ENCODE measurements around the gene KPNA2. TPM values are rescaled to one million over a fixed set of nuclear protein-coding genes. Genes with fewer than 3 reads are reported as not detected.
A peak's percentile ranks its signal among the peaks of the same experiment; 100 is the strongest.

Gene KPNA2
- polyA plus RNA-seq, 1 donor (not counting 4 experiments of a cell fraction or from before 2014, with no cell fraction given), result 186 TPM

DNA sequence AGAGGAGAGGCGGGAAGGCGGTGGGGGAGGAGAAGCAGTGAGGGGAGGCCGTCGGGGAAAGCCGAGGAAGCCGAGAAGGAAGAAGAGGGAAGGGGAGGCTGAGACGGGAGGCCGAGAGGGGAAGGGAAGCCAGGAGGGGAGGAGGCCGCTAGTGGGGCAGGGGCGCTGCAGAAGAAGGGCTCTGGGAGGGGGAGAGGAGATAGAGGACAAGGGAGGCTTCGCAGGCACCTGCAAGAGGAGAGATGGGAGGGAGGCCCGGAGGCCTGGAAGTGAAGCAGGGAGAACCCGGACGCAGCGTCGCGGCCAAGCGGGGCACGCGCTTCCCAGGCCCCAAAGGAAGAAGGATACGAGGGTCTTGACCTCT, 41.6 kb upstream of the KPNA2 start:
- DNase-seq (ENCODE audit: low read depth, low spot score) (no peak), FAIRE-seq (no peak)
- TF ChIP-seq, protein P1, sequence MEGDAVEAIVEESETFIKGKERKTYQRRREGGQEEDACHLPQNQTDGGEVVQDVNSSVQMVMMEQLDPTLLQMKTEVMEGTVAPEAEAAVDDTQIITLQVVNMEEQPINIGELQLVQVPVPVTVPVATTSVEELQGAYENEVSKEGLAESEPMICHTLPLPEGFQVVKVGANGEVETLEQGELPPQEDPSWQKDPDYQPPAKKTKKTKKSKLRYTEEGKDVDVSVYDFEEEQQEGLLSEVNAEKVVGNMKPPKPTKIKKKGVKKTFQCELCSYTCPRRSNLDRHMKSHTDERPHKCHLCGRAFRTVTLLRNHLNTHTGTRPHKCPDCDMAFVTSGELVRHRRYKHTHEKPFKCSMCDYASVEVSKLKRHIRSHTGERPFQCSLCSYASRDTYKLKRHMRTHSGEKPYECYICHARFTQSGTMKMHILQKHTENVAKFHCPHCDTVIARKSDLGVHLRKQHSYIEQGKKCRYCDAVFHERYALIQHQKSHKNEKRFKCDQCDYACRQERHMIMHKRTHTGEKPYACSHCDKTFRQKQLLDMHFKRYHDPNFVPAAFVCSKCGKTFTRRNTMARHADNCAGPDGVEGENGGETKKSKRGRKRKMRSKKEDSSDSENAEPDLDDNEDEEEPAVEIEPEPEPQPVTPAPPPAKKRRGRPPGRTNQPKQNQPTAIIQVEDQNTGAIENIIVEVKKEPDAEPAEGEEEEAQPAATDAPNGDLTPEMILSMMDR (optimal IDR thresholded peaks at IDR 0.05 in 1 of 3, IDR thresholded peaks at IDR 0.05 in 1 of 3, conservative IDR thresholded peaks at IDR 0.05 in 1 of 3; ENCODE audit: extremely low read depth in 1 of 3, insufficient read depth in 2 of 3, low read length in 3 of 3), result no peak
- no peak for TF ChIP-seq EZH2 (IDR thresholded peaks at IDR 0.05; ENCODE audit: low read length)

DNA sequence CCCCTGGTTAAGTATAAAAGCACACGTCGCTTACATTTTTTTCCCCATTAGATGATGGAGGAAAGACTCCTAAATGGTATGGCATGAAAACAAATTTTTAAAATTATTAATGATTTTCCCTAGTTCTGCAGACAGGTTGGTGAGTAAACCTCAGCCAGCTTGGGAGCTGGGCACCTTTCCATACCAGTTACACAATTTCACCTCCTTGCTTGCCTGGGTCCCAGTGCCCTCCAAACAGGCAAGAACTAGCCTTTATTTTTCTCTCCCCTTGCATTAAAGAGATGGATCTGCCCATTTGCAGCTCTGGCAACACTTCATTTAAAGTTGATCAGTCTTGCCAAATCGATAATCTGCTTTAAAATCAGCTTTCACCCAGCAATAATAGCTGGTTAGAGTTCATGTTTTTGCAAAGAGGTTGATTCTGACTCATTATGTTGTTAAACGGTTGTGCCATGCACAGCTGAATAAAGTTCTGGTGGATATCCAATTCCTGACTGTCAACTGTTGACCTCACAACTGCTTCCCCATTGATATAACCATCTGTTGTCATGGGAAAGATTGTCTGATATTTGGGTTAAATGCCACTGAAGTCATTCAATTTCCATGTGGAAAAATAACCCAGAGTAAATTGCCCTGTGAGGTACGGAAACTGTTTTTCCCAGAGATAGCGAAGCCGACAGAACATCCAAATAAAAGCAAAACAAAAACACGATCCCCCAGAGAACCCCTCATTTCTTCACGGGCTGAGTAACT, 40.5 kb upstream of the KPNA2 start:
- Histone ChIP-seq H2AFZ (ENCODE audit: control insufficient read depth, low read length) (no peak overlapping the region), H3K27ac (ENCODE audit: control insufficient read depth, insufficient read depth, low read length) (peak overlapping the region; percentile 3), H3K9me3 (ENCODE audit: control insufficient read depth, low read depth, low read length) (no peaks in the 10 kb centered on the region), H4K20me1 (ENCODE audit: control insufficient read depth, extremely low read depth, insufficient read depth, low read length) (no peaks in the 10 kb centered on the region), H3K4me1 (ENCODE audit: control insufficient read depth, extremely low read depth, insufficient read depth, low read length) (peaks cover 31% of the 10 kb centered on the region), H3K4me3 (ENCODE audit: control insufficient read depth in 2 of 3, extremely low read depth in 1 of 3, insufficient read depth in 2 of 3, low read depth in 1 of 3, low read length in 3 of 3) (peak overlapping the region; percentile 20 to 73 (median 73)), H3K9me1 (ENCODE audit: control insufficient read depth, extremely low read depth, insufficient read depth, low read length) (no peaks in the 10 kb centered on the region), H3K9ac (ENCODE audit: control insufficient read depth, extremely low read depth, insufficient read depth, low read length) (peak overlapping the region; percentile 56), H3K79me2 (ENCODE audit: control insufficient read depth, insufficient read depth, low read length) (no peaks in the 10 kb centered on the region), H3K36me3 (ENCODE audit: control insufficient read depth in 2 of 2, extremely low read depth in 1 of 2, insufficient read depth in 2 of 2, low read length in 2 of 2) (no peaks in the 10 kb centered on the region), H3K4me2 (ENCODE audit: control insufficient read depth, extremely low read depth, insufficient read depth, low read depth, low read length) (peak overlapping the region; percentile 89), H3K27me3 (ENCODE audit: control insufficient read depth, extremely low read depth, insufficient read depth, low read length) (no peaks in the 10 kb centered on the region)
- FAIRE-seq (peak; percentile 32), DNase-seq (ENCODE audit: low read depth, low spot score) (no peak)
- dilution Hi-C loops (cut with MboI; ENCODE audit: extremely low pct_ligation_motif_present, low sequenced_read_pairs), result no loop called here
- TF ChIP-seq, protein P1 (optimal IDR thresholded peaks at IDR 0.05 in 1 of 3, IDR thresholded peaks at IDR 0.05 in 1 of 3, conservative IDR thresholded peaks at IDR 0.05 in 1 of 3; ENCODE audit: extremely low read depth in 1 of 3, insufficient read depth in 2 of 3, low read length in 3 of 3), result no peak
- no peak for TF ChIP-seq EZH2 (IDR thresholded peaks at IDR 0.05; ENCODE audit: low read length)

More for the DNA sequence above, 41.6 kb upstream of the KPNA2 start:
- H3K4me1 ChIP-seq (ENCODE audit: control insufficient read depth, extremely low read depth, insufficient read depth, low read length), result peaks cover 24% of the 10 kb centered on the region
- H2AFZ ChIP-seq (ENCODE audit: control insufficient read depth, low read length), result peak overlapping the region; percentile 75
- H3K36me3 ChIP-seq (ENCODE audit: control insufficient read depth in 2 of 2, extremely low read depth in 1 of 2, insufficient read depth in 2 of 2, low read length in 2 of 2), result no peaks in the 10 kb centered on the region
- dilution Hi-C loops (cut with MboI; ENCODE audit: extremely low pct_ligation_motif_present, low sequenced_read_pairs), result no loop called here
- H3K79me2 ChIP-seq (ENCODE audit: control insufficient read depth, insufficient read depth, low read length), result no peaks in the 10 kb centered on the region
- no peaks in the 10 kb centered on the region for H3K9me3 ChIP-seq (ENCODE audit: control insufficient read depth, low read depth, low read length)
- peak overlapping the region; percentile 61 to 81 (median 69) for H3K4me3 ChIP-seq (ENCODE audit: control insufficient read depth in 2 of 3, extremely low read depth in 1 of 3, insufficient read depth in 2 of 3, low read depth in 1 of 3, low read length in 3 of 3)
- peak overlapping the region; percentile 75 for H3K9ac ChIP-seq (ENCODE audit: control insufficient read depth, extremely low read depth, insufficient read depth, low read length)
- H3K27ac ChIP-seq (ENCODE audit: control insufficient read depth, insufficient read depth, low read length), result peak overlapping the region; percentile 63
- H4K20me1 ChIP-seq (ENCODE audit: control insufficient read depth, extremely low read depth, insufficient read depth, low read length), result no peaks in the 10 kb centered on the region
- no peaks in the 10 kb centered on the region for H3K9me1 ChIP-seq (ENCODE audit: control insufficient read depth, extremely low read depth, insufficient read depth, low read length)
- H3K27me3 ChIP-seq (ENCODE audit: control insufficient read depth, extremely low read depth, insufficient read depth, low read length), result no peaks in the 10 kb centered on the region
- peak overlapping the region; percentile 89 for H3K4me2 ChIP-seq (ENCODE audit: control insufficient read depth, extremely low read depth, insufficient read depth, low read depth, low read length)

Measured in keratinocyte (primary cell).